Dedifferentiated amniotic fluid mesenchymal stem cell (primary cell): Measurements from ENCODE around the gene IFI27.
"Not testable (repeated sequence)": the region's sequence is repeated elsewhere in the genome, so short reads cannot be mapped to it uniquely, and the experiment has no call there.

Experiments used
- DNase-seq: peaks from one replicate; pipeline ENCODE4 v3.0.0-alpha.2; 2016; ENCODE audit errors: extremely low spot score

Gene IFI27

DNA sequence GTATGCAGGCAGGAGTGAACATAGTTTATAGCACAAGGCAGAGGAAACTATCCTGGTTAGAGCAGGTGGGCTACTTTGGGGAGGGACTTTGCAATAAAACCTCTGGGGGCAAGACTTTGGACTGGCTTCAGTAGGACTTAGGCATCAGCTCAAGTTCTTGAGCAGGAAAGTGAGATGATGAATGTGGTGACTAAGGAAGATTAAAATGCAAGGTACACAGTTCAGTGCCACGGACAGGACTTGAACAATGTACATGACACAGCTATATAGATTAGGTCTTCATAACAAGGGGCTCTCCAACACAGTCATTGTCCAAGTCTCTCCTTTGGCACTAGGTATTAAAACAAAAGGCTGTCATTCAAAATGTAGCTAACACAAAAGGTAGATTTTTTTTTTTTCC lies 42.1 kb downstream of the IFI27 start:
- DNase-seq: no peak

DNA sequence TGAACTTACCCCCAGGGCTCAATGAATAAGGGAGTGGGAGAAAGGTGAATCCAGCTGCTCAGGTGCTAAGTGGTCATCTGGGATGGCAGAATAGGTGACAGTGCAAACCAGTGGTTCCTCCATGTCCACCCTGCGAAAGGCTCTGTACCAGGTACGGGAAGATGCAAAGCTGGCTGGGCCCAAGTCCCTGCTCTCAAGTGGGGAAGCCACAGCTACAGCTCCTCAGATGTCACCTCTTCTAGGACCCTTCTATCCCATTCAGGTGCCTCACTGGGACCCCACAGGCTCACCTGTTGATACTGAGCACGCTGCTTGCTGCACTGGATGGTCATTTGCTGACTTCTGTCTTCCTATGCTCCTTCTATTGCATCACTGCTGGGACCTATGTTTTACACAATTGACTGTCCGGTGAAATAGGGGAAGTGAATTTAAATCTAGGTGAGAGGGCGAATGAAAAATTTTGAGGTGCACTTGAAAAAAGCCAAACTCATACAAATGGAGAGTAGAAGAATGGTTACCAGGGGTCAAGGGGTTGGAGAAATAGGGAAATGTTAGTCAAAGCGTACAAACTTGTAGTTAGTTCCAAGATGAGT lies 43.3 kb downstream of the IFI27 start:
- DNase-seq: no peak

DNA sequence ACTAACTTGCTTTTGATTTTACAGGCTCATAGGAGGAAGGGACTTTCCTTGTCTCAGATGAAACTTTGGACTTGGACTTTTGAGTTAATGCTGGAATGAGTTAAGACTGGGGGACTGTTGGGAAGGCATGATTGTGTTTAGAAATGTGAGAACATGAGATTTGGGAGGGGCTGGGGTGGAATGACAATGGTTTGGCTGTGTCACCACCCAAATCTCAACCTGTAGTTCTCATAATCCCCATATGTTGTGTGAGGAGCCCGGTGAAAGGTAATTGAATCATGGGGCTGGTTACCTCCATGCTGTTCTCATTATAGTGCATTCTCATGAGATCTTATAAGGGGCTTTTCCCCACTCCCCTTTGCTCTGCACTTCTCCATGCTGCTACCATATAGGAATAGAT lies 45.6 kb downstream of the IFI27 start:
- not testable (repeated sequence) for DNase-seq

DNA sequence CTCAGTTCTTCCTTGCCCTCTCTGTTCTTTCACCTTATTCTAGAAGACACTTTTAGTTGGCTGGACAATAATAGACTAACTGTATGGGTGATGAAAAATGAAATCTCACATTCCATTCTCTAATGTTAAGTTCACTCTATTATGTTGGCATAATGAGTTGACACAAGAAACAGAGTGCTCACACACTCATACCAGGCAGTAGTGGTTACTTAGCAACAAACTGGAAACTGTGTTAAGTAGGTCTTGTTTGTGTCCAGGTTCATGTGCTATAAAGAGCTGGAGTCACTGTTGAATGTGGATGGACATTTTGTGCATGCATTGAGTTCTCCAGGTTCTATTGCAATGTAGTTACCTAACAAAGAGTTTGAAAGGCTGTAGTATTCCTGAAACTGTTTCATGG lies 46.7 kb downstream of the IFI27 start:
- DNase-seq: no peak

DNA sequence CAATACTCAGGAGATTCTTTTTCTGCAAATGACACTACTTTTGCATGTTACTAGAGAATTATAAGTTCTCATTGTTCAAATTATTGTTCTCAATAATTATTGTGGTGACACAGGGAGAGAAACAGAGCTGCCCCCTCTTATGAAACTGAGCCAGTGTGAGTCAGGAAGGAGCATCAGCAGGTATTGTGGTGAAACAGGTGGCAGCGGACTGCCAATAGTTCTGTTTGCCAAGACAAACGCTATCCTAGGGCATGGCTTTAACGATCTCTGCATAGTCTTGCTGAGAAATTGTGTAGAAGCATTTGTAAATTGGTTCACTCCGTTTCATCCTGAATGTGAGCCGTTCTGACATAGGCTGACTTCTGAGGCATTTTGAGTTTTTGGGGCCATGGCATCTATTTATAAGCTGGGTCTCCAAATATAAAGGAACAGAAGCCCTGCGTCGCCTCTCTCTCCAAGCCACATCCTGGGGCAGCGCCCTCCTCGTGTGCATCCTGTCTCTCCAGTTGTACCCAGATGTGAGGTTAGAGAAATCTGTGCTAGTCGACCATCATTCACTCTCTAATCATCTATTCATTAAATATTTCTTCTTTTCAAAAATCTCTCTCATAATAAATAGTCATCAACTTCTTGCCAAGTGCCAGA lies 47.8 kb downstream of the IFI27 start:
- no peak for DNase-seq

DNA sequence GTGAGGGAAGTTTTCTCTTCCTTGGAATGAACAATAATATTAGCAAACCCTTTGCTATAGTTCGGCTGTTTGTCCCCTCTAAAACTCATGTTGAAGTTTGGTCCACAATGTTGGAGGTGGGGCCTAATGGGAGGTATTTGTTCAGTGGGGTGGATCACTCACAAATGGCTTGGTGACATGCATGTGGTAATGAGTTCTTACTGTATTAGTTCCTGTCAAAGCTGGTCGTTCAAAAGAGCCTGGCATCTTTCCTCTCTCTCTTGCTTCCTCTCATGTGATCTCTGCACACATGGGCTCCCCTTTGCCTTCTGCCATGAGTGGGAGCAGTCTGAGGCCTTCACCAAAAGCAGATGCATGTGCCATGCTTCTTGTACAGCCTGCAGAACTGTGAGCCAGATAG lies 50.5 kb downstream of the IFI27 start:
- no peak for DNase-seq

DNA sequence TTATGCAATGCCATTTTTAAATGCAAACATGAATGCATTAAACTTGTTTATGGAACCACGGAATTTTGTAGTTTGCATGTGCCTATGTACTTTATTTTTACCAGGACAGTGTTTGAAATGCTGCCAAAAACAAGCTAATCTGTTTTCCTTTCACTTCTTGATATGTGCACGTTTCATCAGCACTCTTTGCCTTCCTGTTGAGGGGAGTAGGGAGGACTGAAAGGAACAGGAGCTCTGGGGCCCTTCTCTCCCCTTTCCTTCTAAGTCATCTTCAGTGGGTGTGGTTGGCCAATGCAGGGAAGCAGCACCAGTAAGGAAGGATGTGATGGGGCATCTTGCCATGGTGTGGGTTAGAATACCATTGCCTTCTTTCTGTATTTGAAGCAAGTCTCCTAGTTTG lies 51.4 kb downstream of the IFI27 start:
- peak; percentile 23 for DNase-seq

DNA sequence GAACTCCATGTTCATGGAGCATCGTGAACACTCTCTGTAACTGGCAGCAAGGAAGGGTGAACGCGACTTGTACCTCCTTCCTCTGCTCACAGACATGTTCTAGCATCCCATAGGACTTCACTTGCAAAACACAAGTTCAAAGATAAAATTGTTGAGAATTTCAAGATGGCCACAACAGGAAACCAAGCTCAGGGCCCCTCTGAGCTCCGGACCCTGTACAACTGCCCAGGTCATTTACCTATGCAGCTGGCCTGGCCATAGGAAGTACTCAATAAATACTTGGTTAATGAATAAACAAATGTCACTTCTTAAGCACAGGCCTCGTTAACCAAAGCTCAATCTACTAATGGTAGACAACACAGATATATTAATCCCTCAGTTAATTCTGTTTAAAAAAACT lies 51.9 kb downstream of the IFI27 start:
- no peak for DNase-seq

DNA sequence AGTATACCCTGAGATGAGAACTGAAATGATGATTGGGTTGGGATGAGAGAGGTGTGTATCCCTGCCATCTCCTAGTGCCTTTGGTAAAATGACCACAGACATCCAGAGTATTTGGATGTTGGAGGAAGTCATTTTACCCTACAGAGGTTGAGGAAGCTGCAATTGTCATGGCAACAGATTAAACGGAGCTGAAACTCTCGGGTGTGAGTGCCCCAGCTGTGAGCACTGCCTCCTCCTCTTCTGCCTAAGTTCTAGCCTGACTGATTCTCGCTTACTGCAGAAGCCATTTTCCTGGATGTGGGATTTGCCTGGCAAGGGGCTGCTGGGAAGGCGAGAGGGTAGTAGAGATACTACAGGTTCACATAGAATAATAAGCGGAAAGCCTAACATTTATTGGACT lies 53.3 kb downstream of the IFI27 start:
- DNase-seq: no peak

DNA sequence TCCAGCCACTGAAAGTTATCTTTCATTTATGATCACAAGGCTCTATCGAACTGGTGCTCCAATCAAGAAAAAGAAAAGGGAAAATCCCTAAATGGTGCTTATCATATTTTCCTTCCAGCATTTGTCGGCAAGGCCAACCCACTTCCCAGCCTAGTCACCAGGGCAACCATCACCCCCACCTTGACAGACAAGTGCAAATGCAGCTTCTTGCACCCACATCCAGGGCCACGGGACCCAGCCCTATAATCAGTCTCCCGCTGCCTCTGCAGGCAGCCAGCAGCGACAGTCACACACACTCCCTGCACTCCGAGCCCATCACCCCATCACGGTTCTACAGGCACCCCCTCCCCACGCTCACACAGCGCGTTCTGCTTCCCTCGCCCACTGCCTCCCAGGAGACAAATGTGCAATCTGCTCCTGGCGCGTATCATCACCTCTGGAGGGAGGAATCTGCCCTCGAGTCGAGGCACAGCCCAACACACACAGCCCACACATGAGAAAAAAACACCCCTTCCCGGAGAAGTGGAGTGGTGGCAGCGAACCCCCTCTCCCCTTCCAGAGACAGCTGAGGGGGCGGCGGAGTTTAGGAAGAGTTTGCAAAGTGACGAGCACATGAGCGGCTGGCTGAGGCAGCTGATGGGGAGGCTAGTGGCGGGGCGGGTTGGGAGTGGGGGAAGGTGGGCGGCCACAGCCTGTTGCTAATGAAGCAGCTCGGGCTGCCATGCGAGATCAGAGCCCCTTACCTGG lies 54.3 kb downstream of the IFI27 start:
- DNase-seq: no peak

DNA sequence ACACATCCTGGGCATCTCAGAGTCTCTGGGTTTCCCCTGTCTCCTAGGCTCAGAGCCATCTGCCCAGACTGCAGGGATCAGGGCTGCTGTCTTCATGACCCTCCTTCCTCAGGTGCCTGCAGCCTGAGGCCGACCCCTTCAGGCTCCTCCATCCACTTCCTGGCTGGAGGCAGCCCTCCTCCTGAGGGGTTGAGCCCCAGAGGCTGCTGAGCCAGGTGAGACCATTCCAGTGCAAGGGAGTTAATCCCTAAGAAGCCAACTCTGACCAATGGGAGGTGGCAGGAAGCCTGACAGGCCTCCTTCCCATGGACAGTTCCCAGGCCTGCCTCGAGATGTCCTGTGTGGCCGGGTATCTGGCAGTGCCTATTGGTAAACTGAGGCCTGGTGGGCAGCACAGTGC lies 55.2 kb downstream of the IFI27 start:
- no peak for DNase-seq
